Kasumi-1 (cell line): Measurements from ENCODE around the gene CFAP74.
"Not testable (repeated sequence)": the region's sequence is repeated elsewhere in the genome, so short reads cannot be mapped to it uniquely, and the experiment has no call there.

Experiments used
- DNase-seq, 2 experiments: peaks; one replicate each; lab custom pipeline; 2025; lab: John Stamatoyannopoulos, UW

CFAP74 gene

DNA sequence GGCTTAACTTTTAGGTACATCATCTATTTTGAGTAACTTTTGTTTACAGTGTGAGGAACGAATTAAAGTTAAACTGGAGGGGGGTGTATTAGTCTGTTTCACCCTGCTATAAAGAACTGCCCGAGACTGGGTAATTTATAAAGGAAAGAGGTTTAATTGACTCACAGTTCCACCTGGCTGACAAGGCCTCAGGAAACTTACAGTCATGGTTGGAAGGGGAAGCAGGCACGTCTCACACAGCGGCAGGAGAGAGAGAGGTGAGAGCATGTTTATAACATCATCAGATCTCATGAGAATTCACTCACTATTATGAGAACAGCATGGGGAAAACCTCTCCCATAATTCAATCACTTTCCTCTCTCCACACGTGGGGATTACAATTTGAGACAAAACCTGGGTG is 52.6 kb downstream of the CFAP74 start:
- DNase-seq: no peak

DNA sequence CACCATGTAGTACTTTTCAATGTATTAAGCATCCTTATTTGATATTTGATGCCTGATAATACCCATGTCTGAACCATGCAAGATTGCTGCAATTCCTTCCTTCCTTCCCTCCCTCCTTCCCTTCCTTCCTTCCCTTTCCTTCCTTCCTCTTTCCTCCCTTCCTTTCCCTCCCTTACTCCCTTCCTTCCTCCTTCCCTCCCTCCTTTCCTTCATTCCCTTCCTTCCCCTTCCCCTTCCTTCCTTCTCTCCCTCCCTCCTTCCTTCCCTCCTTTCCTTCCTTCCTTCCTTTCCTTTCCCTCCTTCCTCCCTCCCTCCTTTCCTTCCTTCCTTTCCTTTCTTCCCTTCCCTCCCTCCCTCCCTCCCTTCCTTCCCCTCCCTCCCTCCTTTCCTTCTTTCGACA is 54.8 kb downstream of the CFAP74 start:
- no peak for DNase-seq

DNA sequence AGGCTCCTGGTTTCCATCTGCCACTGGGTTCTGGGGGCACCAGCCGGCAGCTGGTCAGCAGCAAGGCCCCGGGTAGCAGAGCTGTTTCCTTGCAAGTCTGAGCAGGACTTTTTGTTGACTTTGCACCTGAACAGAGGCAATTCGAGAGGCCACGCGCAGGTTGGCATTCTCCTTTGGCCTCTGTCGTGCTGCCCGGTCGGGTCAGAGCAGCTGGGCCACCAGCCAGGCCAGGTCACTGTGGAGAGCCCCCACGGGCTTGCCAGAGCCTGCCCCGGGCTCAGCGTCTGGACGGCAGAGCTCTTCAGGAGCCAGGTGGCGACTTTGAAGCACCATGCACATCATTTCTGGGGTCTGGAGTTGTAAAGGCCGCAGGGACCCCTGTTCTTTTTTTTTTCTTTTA is 56.1 kb downstream of the CFAP74 start:
- DNase-seq: no peak

DNA sequence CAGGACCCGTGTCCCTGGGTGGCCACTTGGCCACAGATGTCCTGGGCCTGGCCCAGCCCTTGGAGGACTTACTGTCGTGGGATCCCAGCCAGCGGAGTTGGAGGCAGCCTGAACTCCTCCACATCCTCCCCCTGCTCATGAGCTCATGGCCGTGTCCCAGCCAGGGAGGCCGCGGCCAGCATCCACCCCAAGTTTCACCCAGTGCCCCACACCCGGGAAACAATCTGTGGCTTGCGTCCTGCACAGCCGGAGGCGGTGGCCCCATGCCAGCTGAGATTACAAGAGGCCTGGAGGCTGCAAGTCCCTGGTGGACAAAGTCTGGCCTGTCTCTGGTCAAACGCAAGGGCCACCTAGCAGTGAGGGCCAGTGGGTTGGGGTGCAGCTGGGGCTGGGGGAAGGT is 57.0 kb downstream of the CFAP74 start:
- DNase-seq: no peak

DNA sequence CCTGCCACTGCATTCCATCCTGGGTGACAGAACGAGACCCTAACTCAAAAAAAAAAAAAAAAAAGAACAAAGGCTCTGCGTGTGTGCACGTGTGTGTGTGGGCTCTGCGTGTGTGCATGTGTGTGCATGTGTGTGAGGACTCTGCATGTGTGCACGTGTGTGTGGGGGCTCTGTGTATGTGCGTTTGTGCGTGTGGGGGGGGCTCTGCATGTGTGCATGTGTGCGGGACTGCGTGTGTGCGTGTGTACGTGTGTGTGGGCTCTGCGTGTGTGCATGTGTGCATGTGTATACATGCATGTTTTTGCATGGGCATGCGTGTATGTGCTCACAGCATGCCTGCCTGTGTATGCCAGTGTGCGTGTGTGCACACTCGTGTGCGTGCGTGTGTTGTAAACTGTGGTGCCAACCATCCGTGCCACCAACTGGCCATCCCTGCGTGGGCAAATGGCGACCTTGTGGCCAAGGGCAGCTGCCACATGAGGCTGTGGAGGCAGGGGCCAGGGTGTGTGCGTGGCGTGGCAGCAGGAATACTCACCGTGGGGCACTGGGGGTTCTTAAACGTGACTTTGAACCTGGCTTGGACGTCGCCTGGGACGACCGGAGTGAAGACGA is 57.7 kb downstream of the CFAP74 start:
- no peak for DNase-seq

DNA sequence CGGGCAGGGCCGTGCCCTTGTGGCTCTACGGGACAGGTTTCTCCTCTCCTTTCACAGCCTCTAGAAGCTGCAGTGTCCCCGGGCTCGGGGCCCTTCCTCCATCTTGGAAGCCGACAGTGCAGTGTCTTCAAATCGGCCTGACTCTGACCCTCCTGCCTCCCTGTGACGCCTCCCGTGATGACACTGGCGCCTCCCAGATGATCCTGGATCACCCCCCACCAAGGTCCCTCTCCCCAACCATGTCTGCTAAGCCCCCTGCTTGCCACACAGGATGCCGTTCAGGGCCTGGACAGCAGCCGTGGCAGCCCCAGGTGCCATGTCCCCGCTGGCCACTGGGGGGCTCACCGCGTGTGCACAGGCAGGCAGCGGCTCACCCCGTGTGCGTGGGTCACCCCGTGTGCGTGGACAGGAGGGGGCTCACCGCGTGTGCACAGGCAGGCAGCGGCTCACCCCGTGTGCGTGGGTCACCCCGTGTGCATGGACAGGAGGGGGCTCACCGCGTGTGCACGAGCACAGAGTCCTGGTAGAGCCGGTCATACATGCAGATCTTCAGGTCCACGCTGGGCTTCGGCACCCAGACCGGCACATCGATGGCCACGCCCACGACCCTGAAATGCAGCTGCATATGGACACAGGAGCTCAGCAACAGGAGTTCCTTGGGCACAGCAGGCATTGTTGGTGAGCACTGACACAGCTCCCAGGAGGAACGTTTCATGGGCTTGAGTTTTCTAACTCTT is 59.6 kb downstream of the CFAP74 start:
- DNase-seq: peak in 1 of 2 experiments; percentile 24

DNA sequence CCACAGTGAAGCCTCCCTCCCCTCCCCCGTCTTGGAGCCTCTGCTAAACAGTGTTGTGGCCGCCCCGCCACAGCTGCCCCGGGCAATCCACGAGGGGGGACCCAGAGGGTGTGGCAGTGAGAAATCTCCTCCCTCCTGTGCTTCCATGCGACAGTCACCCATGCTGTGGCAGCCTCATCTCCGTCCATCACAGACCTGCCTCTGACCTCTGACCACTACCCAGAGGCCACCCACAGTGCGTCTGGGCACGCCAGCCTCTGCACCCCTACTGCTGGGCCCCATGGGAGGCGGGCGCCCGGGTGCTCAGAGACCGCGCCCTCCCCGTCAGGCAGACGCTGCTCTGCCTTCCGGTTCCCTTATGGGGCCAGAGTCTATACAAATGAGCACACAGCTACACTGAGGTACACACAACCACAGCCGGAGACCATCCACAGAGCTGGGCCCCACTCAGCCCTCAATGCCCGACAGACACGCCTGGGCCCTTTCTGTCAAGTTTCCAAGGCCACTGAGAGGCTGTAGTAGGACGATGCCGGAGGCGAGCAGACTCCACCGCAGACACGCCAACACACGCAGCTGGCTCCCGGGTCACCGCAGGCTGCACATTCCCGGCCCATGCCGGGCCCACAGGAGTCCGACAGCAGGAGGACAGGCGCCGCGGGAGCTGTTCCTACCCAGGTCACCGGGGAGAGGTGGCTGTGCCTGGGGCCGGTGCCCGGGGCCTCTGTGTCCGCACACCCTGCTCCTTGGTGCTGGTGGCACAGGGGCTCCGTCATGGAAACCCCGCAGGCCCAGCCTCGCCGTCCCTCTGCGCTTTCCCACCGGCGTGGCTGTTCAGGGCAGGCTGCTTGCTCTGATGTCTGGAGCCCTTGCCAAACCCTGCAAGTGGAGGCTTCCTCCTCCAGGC is 60.6 kb downstream of the CFAP74 start:
- DNase-seq: no peak

DNA sequence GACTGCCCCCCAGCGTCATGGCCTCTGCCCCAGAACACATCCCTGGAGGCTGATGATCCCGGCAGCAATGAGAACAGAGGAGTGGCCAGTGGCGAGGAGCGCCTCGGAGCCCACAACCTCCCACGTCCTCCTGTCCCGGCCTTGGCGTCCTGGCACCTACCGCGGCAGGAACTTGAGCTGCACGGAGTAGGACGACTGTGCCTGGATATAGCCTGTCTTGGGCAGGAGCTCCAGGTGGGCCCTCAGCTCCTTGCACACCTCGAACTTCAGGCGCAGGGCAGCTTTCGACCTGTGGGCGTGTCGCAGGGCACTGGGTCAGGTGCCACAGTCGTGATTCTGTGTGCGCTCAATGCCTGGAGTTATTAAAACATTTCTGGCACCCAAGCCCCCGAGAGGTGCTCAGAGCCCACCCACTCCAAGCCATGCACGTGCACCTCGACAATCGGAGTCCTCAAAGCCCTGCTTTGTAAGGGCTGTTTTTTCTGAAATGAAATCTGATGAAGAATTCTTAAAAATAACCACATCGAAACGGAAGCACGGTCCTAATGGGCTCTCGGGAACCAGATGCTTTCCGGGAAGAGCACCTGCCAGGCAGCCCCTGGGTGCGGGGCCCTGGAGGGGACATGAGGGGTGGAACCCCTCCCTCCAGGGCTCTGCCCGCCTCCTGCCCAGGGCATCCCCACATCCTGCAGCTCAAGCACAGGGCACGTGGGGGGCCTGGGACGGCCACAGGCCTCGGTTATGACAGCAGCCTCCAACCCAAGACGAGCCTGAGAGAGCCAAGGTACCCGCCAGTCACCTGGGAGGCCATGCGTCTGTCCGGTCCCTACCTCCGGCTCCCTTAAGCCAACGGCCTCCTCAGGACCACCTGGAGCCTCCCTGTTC is 61.5 kb downstream of the CFAP74 start:
- DNase-seq: no peak

DNA sequence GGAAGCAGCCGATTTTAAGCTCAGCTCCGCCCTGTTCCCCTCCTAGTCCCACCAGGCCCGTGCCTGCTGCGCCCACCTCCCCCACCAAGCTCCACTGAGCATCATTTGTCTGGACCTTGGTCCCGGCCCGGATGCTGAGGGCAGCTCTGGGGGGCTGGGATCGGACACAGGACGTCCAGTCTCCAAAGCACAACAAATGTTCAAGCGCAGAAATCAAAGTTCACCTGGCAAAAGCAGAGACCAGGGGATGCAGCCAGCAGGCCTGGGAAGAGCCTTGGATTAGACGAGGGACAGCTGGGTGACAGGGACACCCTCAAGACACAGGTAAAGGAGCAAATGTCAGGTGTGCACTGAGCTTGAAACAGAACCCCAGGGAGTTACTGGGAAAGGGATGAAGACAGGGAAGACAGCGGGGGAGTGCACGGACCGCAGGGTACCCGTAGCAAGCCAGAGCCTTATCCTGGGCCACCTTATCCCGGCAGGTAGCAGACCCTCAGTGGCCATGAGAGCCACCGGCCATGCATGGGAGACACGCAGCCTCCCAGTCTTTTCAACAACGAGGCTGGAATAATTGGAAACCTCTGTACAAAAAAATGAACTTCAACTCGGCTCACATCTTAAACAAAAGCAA is 62.3 kb downstream of the CFAP74 start:
- no peak for DNase-seq

DNA sequence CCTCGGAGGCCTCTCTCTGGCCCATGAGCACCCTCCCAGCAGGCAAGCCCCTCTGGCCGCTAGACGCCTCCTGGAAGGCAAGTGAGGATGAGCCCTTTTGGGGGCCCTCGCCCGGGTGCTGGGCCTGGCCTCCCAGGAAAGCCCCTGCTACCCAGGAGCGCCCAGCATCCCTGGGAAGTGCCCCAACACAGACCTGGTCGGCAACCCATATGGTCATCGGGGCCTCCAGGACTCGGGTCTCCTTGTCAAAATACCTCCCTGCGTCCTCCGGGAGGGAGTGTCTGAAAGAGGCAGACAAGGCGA is 63.5 kb downstream of the CFAP74 start:
- no peak for DNase-seq

DNA sequence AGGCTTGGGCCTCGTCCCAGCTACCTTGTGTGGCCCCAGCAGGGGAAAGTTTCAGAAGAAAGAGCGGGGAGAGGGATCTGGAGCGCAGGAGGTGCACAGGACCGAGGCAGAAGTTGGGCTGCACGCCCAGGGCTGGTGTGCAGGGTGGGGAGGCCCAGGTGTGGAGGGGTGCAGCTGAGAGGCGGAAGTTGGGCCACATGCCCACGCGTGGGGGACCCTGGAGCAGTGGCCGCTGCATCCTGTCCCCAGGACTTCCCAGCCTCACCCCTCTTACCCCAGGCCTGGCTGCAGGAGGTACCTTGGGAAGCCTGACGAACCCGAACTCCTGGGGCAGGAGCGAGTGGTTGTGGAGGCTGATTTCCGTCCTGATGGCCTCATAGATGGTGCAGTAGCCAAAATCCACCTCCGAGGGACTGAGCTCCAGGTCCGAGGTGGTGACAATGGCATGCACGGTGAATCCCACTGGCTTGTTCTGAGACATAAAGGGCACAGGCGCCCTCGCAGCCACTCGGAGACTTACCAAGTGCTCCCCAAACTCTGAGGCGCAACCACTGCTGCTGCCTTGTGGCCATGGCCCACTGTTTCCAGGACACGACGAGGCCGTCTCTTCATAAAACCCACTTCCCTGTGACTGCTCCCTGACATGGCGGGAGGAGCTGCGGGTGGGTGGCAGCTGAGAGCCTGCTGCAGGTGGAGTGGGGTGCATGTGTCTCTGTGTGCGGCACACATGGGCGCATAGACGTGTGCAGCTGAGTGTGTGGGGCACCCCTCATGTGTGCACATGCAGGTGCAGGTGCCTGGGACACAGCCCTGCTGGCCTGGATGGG is 64.1 kb downstream of the CFAP74 start:
- no peak for DNase-seq

DNA sequence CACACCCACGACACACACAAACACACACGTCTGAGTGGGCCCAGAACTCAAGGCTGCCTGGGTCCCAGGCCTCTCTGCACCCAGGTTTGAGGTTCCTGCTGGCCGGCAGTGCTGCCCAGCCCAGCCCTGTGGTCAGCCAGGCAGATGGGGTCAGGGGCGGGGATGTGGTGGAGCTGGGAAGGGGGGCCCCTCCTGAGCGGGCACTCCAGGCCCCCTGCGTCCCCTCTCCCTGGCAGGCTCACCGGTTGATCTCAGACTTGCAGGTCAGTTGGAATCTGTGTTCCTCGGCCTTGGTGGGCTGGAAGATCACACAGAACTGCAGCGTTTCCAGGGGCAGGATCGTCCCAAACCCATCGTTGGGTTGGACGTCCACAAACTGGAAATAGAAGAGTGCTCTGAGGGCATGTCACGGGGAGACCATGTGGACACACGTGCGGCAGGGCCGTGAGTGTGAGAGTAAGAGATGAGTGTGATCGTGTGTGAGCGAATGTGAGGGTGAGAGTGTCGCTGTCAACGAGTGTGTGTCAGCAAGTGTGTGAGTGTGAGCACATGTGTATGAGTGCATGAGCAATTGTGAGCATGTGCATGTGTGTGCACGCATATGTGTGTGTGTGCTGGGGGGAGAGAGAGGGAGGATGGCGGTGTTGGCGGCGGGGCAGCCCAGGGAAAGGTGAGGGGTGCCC is 64.8 kb downstream of the CFAP74 start:
- DNase-seq: no peak

DNA sequence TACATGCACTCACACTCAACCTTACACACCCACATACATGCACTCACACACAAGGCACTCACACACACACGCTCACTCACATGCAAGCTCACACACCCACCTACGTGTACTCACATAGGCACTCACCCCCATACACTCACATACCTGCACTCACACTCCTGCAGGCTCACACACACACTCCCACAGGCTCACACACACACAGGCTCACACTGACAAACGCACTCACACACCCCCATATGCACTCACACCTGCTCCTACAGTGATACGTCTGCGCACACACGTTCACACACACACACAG is 65.4 kb downstream of the CFAP74 start:
- DNase-seq: no peak

DNA sequence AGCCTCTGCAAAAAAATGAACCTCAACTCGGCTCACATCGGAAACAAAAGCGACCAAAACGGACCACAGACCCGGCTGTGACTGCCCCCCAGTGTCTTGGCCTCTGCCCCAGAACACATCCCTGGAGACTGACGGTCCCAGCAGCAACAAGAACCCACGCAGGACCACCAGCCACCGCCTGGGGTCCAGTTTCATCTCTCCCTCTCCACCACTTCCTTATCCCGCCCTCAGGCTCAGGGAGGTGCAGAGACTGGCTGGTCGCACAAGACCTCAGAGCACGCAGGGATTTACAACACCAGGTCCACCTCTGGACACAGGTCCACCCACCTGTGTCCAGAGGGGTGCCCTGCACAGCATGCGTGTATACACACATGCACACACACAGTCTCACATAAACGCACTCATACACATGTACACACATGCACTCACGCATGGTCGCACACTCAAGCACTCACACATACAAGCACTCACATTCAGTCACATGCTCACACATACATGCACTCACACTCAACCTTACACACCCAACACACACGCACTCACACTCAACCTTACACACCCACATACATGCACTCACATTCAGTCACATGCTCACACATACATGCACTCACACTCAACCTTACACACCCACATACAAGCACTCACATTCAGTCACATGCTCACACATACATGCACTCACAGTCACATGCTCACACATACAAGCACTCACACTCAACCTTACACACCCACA is 65.9 kb downstream of the CFAP74 start:
- no peak for DNase-seq

DNA sequence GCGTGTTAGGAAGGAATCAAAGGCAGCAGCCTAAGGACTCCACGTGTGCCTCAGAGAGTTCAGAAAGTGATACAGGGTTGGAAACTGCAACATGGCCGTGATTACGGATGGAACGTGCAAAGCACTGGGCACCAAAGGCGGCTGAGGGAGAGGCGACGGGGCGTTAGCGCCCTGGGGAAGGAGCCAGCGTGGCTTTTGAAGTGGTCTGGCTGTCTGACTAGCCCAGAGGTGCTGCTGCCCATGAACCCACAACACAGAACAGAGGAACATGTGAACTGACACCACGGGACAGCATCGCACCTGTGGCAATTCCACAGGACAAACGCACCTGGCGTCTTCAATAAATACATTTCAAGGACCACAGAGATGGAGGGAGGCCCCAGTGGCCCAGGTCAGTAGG is 66.5 kb downstream of the CFAP74 start:
- no peak for DNase-seq

DNA sequence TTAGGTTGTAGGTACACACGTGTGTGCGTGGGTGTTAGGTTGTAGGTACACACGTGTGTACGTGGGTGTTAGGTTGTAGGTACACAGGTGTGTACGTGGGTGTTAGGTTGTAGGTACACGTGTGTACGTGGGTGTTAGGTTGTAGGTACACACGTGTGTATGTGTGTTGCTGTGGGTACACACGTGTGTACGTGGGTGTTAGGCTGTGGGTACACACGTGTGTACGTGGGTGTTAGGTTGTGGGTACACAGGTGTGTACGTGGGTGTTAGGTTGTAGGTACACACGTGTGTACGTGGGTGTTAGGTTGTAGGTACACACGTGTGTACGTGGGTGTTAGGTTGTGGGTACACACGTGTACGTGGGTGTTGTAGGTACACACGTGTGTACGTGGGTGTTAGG is 68.7 kb downstream of the CFAP74 start:
- DNase-seq: not testable (repeated sequence)

DNA sequence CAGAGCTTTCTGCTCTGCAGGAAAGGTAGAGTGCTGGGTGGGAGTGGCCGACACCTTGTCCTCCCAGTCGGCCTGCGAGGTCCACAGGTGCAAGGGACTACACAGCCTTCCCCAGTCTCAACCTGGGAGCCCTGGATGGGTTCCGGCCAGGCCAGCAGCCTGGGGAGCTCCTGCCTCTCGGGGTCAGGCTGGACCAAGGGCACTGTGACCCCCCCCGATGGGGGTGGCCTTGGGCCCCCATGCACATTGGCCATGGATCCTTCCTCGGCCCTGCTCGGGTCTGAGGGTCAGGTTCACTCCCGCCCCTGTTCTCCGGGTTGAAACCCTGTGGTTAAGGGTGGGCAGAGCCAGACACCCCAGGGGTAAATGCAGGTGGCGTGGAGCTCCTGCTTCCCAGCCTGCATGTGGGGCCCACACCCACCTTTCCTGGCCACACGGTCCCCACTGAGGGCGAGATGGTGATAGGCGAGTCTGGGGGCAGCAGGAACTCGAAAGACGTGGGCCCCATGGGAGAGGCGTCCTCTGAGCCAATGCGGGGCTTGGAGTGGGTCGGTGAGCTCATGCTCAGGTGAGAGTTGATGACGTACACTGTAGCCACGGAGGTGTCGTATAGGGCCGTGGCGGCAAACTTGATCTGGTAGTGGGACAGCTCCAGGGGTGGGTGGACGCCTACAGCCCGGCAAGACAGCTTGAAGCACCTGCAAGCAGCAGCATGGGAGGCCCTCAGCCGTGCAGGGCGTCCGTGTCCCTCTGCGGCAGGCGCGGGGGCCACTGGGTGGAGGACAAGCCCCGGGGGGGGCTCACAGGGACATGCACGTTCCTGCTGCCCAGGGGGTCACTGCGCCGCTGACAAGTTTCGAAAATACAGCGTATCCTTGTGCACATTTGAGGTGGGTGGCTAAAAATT is 73.7 kb downstream of the CFAP74 start:
- DNase-seq: no peak

DNA sequence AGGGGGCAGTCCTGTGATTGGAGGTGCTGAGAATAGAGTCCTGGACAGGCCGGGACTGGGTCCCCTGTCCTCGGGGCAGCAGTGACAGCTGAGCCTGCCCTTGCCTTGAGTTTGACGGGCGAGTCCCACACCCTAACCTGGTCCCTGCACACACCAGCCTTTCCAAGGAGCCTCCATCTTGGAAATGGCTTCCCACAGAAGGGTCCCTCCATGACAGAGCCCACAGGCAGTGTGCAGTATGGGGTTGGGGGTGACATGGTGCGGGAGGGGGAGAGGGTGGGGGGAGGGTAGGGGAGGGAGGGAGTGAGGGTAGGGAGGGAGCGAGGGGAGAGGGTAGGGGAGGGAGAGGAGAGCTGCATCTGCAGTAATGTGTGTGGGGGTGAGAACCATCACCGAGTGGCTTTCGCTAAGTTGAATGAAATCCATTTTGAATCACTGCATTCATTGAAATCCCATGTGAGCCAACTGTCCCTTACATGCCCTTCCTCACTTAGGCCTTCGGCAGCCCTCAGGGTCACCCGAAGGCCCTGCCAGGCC is 74.4 kb downstream of the CFAP74 start:
- DNase-seq: no peak
